CD4-positive, alpha-beta T cell treated with Interleukin-2 at 100 ng/mL for 4 hours (primary cell): ENCODE measurements around the gene VWA1.
A peak's percentile ranks its signal among the peaks of the same experiment; 100 is the strongest.
"Not testable (repeated sequence)": the region's sequence is repeated elsewhere in the genome, so short reads cannot be mapped to it uniquely, and the experiment has no call there.

Experiments used
- DNase-seq: peaks from one replicate; pipeline ENCODE4 v3.0.0-alpha.2; 2020; ENCODE audit warnings: low spot score

The VWA1 gene

DNA sequence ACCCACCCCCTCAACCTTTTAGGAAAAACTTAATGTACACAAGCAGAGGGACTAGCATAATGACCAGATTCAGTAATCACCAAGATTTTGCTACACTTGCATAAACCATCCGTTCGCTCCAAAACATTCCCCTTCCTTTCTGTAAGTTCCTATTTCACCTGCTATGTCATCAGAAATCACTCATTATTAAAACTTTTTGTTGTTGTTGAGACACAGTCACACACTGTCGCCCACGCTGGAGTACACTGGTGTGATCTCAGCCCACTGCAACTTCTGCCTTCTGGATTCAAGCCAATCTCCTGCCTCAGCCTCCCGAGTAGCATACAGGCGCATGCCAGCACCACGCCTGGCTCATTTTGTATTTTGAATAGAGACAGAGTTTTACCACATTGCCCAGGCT is 31.8 kb upstream of the VWA1 start:
- no peak for DNase-seq

DNA sequence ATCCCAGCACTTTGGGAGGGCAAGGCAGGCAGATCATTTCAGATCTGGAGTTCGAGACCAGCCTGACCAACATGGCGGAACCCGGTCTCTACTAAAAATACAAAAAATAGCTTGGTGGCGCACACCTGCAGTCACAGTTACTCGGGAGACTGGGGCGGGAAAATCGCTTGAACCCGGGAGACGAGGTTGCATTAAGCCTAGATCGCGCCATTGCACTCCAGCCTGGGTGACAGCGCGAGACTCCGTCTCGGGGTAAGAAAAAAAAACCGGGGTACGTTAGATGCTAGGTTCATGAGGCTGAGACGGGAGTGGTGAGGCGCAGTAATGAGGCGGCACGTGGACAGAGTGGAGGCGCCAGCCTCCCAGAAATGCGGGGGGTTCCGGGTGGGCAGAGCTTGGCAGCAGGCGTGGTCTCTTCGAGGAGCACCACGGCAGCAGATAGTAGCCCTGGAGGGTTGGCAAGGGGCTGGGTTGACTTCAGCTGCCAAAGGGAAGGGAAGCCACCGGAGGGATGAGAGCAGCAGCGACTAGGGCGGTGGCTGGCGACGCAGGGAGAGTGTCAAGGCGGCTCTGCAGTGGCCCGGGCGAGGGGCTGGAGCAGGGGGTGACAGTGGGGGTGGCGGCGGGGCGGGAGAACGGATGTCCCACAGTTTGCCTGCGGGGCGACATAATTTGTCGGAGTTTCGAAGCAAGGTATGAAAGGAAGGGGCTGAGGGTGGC is 29.2 kb upstream of the VWA1 start:
- DNase-seq, result no peak

DNA sequence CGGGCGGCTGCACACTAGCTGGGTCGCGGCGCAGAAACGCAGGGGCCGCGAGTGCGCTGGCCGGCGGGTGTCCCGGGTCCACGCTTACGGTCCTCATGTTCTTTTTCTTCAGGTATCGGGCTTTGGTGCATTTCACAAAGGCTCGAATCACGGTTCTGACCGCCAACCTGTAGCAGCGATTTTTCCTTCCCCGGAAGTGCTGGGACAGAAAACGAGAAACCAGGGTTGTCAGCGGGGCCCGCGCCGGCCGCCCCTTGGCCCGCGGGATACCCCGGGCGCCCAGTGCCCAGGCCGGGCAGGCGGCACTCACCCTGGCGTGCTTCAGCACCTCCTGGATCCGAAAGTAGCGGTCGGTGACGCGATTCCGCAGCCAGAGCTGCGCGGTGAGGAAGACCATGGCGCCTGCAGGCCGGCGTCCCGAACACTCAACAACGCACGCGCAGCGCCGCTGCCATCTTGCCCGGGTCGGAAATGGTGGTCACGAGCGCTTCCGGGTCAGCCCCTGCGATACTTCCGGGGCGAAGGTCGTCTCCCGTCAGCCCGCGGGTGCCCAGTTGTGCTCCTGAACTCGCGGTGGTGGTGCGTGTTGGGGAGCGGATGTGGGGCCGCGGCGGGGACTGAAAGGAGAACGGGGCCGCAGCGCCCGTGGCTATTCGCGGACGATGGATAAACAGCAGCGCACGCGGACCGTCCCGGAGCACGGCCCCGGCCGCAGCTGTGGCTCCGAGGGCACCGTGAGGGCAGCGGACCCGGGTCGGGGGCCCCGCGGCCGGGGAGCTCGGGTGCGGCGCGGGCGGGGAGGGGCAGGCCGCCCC is 28.5 kb upstream of the VWA1 start, which contains the start of gene MRPL20:
TSS of gene MRPL20 (minus strand) at position 473 of the 815 bp plus-strand sequence. CDS start at position 397, 76 bp downstream.
- peak; percentile 95 for DNase-seq

DNA sequence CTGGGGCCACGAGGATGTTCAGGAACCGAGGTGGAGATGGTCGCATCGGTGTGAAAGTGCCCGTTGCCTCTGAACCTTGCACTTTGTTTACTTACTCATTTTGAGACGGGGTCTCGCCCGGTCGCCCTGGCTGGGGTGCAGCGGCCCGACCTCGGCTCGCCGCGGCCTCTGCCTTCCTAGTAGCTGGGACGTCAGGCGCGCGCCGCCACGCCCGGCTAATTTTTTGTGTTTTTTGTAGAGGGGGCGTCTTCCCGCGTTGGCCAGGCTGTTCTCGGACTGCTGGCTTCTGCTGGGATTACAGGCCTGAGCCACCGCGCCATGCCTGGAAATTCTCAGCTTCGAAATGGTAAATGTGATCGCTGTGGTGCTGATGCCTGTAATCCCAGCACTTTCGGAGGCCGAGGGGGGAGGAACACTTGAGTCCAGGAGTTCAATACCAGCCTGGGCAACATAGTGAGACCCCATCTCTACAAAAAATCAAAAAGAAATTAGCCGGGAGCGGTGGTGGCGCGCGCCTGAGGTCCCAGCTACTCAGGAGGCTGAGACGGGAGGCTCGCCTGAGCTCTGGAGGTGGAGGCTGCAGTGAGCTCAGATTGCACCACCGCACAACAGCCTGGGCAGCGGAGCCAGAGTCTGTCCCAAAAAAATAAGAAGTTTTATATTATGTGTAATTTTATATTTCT is 27.7 kb upstream of the VWA1 start:
- DNase-seq, result no peak

DNA sequence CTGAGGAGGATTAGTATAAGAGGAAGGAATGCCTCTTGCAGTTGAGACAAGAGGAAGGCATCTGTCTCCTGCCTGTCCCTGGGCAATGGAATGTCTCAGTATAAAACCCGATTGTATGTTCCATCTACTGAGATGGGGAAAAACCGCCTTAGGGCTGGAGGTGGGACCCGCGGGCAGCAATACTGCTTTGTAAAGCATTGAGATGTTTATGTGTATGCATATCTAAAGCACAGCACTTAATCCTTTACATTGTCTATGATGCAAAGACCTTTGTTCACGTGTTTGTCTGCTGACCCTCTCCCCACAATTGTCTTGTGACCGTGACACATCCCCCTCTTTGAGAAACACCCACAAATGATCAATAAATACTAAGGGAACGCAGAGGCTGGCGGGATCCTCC is 25.3 kb upstream of the VWA1 start:
- not testable (repeated sequence) for DNase-seq

DNA sequence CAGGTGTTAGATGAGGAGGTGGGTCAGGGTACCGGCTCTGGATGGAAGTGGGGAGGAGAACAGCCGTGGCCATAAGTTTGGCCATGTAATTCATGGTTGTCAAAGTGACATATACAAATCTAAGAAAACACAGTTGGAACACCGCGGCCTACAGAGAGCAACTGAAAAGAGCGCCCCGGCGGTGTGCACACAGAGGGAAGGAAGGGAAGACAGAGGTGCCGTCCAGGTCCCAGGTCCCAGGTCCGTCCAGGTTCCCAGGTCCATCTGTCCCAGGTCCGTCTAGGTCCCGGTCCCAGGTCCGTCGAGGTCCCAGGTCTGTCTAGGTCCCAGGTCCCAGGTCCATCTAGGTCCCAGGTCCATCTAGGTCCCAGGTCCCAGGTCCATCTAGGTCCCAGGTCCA is 23.9 kb upstream of the VWA1 start:
- no peak for DNase-seq

DNA sequence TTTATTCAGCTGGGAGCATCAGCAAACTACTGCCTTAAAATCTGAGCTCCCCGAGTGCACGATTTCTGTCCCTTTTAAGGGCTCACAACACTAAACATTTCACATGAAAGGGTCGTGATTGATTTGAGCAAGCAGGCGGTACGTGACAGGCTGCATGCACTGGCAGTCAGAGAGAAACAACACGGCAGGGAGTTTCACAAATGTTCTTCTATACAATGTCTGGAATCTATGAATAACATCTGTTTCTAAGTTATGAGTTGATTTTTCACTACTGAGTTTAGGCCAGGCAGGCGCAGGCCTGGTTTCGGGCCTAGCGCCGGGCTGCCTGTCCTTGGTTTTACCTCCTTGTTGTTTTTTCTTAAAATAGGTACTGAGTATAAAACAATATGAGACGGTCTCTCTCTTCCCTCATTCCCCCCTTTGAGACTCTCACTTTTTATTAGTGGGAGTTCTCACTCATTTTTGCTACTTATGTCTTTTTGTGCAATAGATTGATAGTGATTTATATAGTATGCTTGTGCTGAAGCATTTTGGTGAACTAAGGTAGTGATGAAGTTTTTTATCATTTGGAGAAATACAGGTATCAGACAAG is 23.1 kb upstream of the VWA1 start:
- DNase-seq, result not testable (repeated sequence)

DNA sequence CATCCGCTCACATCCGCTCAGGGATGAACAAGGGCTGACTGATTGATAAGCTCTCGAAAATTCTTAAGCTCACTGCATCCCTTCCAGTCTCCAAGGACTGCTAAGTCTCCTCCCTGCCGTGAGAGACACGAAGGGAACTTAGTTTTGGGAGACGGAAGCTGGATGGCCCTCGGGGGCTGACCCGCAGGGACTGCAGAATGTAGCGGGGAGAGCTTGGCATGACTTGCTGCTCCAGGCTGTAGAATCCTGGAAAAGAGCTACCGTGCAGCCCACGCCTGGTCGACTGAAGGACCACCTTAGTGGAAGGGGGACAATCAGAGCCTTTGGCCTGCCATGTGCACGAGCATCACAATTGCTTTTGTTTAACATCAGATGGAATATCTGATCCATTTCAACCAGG is 19.7 kb upstream of the VWA1 start:
- no peak for DNase-seq

DNA sequence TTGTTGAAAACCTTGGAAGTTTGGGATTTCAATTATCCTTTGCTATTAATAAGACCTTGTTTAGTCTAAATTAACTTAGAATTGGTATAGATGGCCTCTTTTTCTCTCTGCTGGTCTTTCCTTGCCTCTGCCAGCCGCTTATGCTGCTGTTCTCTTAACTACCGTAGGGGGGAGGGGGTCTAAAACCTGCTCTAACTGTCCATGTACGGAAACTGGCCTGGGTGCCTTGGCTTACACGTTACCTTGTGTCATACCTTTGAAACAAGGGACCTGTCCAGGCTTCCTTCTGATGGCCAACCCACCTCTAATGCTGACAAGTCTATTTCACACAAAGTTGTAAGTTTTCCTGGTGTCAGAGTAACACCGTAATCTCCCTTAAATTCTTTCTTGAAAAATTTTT is 18.1 kb upstream of the VWA1 start:
- not testable (repeated sequence) for DNase-seq

DNA sequence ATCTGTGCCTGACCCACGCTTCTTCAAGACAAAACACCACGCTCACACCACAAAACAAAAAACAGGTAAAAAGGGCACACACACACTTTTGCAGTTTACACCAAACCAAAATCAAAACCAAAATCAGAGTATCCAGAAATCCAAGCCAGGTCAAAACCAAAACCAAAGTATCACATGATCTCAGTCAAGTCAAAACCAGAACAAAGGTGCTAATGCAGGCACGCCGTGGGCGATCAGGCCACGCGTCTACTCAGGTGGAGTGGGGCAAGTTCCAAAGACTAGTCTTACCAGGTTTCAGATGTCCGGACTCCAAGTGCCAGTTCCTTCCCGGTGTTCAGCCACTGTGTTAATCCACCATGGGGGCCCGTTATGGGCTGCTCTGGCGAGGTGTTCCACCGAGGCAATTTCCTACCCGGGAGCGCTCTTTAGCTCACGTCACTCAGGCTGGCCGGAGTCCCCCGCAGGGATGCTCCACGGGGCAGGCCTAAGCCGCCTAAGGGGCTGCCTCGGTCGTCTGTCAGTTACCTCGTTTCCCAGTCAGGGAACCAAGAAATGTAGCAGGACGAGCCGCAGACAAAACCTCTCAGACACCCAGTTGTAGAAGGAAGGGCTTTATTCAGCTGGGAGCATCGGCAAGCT is 17.5 kb upstream of the VWA1 start:
- not testable (repeated sequence) for DNase-seq

DNA sequence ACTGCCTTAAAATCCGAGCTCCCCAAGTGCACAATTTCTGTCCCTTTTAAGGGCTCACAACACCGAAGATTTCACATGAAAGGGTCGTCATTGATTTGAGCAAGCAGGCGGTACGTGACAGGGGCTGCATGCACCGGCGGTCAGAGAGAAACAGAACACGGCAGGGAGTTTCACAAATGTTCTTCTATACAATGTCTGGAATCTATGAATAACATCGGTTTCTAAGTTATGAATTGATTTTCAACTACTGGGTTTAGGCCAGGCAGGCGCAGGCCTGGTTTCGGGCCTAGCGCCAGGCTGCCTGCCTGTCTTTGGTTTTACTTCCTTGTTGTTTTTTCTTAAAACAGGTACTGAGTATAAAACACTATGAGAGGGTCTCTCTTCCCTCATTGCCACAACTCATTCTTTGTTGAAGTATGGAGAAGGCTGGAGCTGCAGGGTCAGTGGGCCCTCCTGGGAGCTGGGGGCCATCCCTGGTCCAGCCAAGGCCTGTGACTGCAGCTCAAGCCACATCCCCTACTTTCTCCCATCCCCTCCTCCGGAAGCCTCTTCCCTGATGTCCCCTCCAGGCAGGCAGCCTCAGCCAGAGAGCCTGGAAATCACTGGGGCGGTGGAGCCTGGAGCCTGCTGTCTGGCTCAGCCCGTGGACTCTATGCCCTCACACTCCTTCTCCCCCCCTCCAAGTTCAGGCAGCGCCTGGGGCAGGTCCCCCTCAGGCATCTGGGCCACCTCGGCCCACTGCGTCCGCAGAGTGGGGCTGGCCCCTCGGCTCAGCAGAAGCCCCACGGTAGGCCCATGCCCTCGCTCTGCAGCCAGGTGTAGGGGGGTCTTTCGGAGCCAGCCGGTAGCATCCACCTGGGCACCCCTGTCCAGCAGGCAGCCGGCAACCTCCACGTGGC is 16.8 kb upstream of the VWA1 start:
- no peak for DNase-seq

DNA sequence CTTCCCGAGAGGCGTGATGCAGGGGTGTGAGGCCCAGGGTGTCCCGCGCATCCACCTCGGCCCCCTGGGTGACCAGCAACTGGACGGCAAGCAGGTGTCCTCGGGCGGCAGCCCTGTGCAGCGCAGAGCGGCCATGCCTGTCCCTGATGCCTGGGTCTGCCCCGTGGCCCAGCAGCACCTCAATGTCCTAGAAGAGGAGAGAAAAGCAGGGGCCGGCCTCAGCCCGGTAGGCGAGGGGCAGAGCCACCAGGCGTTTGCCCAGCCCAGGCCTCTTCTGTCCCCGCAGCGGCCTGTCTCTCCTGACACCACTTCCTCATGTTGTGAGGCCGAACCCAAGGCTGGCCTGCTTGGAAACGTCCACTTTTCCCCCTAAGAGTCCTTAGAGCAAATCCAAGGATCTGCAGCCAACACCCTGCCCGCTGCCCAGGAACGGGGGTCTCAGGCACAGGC is 16.1 kb upstream of the VWA1 start:
- no peak for DNase-seq

DNA sequence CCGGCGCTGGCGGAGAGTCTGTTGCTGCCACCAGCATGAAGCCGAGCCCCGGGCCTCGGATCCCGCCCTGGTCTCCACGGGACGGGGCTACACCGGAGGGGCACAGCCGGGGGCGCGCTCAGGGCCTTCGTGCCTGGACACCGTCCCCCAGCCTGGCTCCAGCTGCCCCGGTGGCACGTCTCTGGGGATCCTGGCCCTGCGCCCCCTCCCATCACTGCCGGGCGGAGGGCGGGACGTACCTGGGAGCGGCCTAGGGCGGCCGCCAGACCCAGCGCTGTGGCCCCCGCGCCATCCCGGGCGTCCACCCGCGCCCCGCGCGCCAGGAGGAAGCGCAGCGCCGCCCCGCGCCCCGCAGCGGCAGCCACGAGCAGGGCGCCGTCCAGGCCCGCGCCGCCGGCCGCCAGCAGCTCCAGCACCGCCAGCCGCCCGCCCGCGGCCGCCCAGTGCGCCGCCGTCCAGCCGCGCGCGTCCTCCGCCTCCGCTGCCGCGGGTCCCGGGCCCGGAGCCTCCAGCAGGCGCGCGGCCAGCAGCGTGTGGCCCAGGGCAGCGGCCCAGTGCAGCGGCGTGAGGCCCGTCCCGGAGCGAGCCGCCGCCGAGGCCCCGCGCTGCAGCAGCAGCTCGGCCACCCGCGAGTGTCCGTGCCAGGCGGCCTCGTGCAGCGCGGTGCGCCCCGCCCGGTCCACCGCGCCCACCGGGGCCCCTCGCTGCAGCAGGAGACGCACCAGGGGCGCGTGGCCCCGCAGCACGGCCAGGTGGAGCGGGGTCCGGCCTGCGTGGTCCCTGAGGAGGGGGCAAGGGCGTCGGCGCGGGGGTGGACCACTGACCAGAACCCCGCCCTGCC is 15.5 kb upstream of the VWA1 start:
- no peak for DNase-seq

DNA sequence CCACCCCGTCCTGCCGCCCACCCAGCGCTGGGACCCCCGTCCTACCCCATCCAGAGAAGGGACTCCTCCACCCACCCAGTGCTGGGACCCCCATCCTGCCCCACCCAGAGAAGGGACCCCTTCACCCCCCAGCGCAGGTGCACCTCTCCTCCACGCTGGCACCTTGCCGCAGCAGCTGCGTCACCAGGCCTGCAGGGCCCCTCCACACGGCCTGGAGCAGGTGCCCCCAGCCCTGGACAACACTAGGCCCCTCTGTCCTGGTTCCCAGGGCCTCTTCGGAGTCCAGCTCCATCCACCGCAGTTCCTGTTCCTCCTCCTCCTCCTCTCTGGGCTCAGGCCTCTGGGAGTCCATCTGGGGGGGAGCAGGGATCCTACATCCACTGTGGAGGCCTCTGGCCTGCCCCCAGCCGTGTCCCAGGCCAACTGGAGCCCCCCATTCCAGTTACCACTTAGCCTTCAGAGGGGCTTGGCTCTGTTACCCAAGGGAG is 14.8 kb upstream of the VWA1 start:
- no peak for DNase-seq

DNA sequence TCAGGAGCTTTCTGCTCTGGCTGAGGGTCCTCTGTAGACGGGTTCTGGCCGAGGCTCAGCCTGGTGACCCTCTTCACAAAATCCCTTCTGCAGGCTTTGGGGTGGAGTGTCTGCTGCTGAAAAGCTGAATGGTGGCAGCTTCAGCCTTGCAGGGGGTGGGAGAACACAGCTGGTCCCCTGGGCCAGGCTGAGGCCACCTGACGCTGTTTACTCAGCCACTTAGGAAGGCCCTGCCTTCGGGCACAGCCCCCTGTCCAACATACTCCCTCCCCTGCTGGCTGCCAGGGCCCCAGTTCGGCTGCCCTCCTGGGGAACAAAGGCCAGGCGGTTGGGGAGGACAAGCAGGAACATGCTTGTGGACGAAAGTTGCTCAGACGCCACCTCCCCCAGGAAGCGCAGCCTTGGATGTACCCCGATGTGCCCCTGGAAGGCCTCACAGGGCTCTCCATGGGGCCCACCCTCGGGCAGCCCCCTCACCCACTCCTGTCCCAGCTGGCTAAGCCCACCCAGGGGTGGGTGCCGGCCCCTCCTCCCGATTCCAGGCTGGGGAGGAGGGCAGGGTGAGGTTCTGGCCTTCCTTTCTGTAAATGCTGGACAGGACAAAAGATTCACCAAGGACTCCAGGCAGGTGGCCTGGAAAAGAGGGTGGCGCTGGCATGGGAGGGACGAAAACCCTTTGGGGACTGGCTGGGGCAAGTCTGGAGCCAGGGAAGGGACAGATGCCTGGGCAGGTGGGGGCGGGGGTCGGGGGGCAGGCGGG is 14.2 kb upstream of the VWA1 start, which contains the start of gene ANKRD65:
TSS of gene ANKRD65 (minus strand) at position 130 of the 760 bp plus-strand sequence. CDS start 271 bp downstream, outside the sequence.
- DNase-seq, result no peak

DNA sequence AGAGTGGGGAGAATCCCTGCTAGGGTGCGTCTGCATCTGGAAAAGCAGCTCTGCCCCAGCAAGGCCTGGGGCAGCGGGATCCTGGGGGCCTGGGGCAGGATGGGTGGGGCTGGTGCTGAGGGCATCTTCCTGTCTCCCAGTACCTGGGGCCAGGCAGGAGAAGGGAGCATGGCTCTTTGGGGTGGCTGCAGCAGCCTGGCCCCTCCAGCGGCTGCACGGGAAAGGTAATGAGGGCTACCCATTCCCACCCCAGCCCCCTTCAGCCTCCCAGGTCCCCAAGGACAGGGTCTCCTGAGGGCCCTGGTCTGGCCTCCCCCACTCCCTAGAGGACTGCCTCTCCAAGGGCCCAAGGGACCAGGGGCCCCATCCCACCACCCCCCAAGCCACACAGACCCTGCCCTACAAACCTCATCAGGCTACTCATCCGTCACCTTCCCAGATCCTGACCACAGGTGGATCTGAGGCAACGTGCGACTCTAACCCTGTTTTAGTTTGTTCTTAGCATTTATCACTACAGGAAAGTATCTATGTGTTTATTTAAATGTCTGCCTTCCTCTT is 13.5 kb upstream of the VWA1 start:
- DNase-seq, result no peak

DNA sequence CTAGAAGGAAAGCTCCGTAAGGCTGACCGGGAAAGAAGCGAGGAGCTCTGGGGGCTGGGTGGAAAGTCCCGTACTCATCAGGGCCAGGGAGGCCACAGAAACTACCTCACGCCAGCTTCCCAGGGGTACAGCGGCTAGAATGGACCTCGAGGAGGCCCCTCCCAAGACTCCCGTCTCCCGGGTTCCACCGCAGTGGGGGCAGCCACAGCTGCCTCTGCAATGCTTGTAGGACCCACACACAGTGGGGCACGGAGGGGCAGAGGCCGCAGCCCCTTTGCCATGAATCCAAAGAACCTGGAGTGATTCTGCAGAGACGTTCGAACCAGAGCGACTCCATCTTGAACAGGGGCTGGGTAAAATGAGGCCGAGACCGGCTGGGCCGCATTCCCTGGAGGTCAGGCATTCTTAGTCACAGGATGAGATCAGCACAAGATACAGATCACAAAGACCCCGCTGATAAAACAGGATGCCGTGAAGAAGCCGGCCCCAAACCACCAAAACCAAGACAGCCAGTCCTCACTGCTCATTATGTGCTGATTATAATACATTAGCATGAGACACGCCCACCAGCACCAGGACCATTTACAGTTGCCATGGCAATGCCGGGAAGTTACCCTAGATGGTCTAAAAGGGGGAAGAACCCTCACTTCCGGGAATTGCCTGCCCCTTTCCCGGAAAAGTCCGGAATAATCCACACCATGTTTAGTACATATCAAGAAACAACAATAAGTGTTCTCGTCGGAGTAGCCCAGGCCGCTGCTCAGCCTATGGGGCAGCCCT is 12.8 kb upstream of the VWA1 start:
- no peak for DNase-seq

DNA sequence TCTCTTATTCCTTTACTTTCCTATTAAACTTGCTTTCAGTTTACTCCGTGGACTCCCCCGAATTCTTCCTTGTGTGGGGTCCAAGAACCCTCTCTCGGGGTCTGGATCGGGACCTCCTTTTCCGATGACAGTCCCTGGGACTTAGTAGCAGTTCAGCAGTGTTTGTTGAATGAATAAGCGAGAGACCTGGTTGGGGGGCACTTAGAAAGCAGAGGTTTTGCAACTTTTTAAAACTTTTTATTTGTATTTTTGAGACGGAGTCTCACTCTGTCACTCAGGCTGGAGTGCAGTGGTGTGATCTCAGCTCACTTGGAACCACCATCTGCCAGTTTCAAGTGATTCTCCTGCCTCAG is 12.3 kb upstream of the VWA1 start:
- DNase-seq, result no peak
